IPS-18a (cell line): ENCODE results near the gene PPP4R4.

Experiments used
- H3K27ac ChIP-seq: one replicate; pipeline ENCODE4 v1.5.1; 2013; ENCODE audit warnings: low read length
- H3K27me3 ChIP-seq: one replicate; pipeline ENCODE4 v1.6.1; 2013; ENCODE audit warnings: mild to moderate bottlenecking, low read length; ENCODE audit not compliant: control insufficient read depth, insufficient read depth
- H3K36me3 ChIP-seq: one replicate; pipeline ENCODE4 v1.6.1; 2013; ENCODE audit warnings: low read depth, low read length; ENCODE audit not compliant: control insufficient read depth
- H3K4me1 ChIP-seq: one replicate; pipeline ENCODE4 v1.6.1; 2013; ENCODE audit warnings: low read depth, low read length; ENCODE audit not compliant: control insufficient read depth
- H3K4me3 ChIP-seq: one replicate; pipeline ENCODE4 v1.5.1; 2013; ENCODE audit warnings: low read length
- H3K9ac ChIP-seq: one replicate; pipeline ENCODE4 v1.6.1; 2013; ENCODE audit warnings: mild to moderate bottlenecking, low read length, moderate library complexity
- H3K9me3 ChIP-seq: one replicate; pipeline ENCODE4 v1.6.1; 2013; ENCODE audit warnings: low read depth, low read length; ENCODE audit not compliant: control insufficient read depth

The PPP4R4 gene

GRCh38 chr14:94173885-94174603, at the start of gene PPP4R4:
TSS of gene PPP4R4 (plus strand) at chr14:94174322. CDS start at chr14:94174466, 144 bp downstream.
- H3K9ac ChIP-seq, result peak within 1 kb of the TSS; percentile 60

GRCh38 chr14:94124582-94125377, 49.3 kb upstream of the PPP4R4 start:
- H3K9me3 ChIP-seq, result no peaks in the 10 kb centered on the region
- H3K9ac ChIP-seq, result no peak overlapping the region
- no peaks in the 10 kb centered on the region for H3K27me3 ChIP-seq
- peaks cover under 1% of the 10 kb centered on the region for H3K4me1 ChIP-seq
- H3K27ac ChIP-seq, result no peak overlapping the region
- H3K4me3 ChIP-seq, result no peak overlapping the region
- H3K36me3 ChIP-seq, result no peaks in the 10 kb centered on the region

More at GRCh38 chr14:94173885-94174603, at the start of gene PPP4R4:
- Histone ChIP-seq H3K36me3 (no peaks in the 10 kb centered on the region), H3K27ac (no peak within 1 kb of the TSS), H3K4me1 (peaks cover 20% of the 10 kb centered on the region), H3K4me3 (peak within 1 kb of the TSS; percentile 80), H3K9me3 (no peaks in the 10 kb centered on the region), H3K27me3 (peaks cover 32% of the 10 kb centered on the region)

- peaks cover 8% of the 10 kb centered on the region for H3K4me1 ChIP-seq
Observed at GRCh38 chr14:94125659-94126418, 48.3 kb upstream of the PPP4R4 start.

GRCh38 chr14:94126419-94126677, 47.8 kb upstream of the PPP4R4 start:
- no peaks in the 10 kb centered on the region for H3K36me3 ChIP-seq
- no peaks in the 10 kb centered on the region for H3K9me3 ChIP-seq
- no peak overlapping the region for H3K27ac ChIP-seq
- peaks cover 8% of the 10 kb centered on the region for H3K4me1 ChIP-seq
- no peak overlapping the region for H3K9ac ChIP-seq
- H3K27me3 ChIP-seq, result no peaks in the 10 kb centered on the region
- no peak overlapping the region for H3K4me3 ChIP-seq

More at GRCh38 chr14:94125659-94126418, 48.3 kb upstream of the PPP4R4 start:
- Histone ChIP-seq H3K9me3 (no peaks in the 10 kb centered on the region), H3K36me3 (no peaks in the 10 kb centered on the region), H3K9ac (no peak overlapping the region), H3K27me3 (no peaks in the 10 kb centered on the region), H3K27ac (no peak overlapping the region), H3K4me3 (no peak overlapping the region)

- H3K36me3 ChIP-seq, result no peaks in the 10 kb centered on the region
- no peak overlapping the region for H3K4me3 ChIP-seq
- H3K9me3 ChIP-seq, result no peaks in the 10 kb centered on the region
- H3K4me1 ChIP-seq, result peaks cover 8% of the 10 kb centered on the region
- no peak overlapping the region for H3K9ac ChIP-seq
- H3K27me3 ChIP-seq, result no peaks in the 10 kb centered on the region
- no peak overlapping the region for H3K27ac ChIP-seq
Observed at GRCh38 chr14:94126800-94127199, 47.3 kb upstream of the PPP4R4 start.

GRCh38 chr14:94127330-94127729, 46.8 kb upstream of the PPP4R4 start:
- H3K36me3 ChIP-seq, result no peaks in the 10 kb centered on the region
- peaks cover 8% of the 10 kb centered on the region for H3K4me1 ChIP-seq
- H3K9ac ChIP-seq, result no peak overlapping the region
- no peak overlapping the region for H3K27ac ChIP-seq
- H3K4me3 ChIP-seq, result no peak overlapping the region
- no peaks in the 10 kb centered on the region for H3K9me3 ChIP-seq
- H3K27me3 ChIP-seq, result no peaks in the 10 kb centered on the region

- Histone ChIP-seq H3K27ac (no peak overlapping the region), H3K4me3 (peak overlapping the region; percentile 81), H3K27me3 (no peaks in the 10 kb centered on the region), H3K9me3 (no peaks in the 10 kb centered on the region), H3K9ac (no peak overlapping the region), H3K36me3 (no peaks in the 10 kb centered on the region), H3K4me1 (peaks cover 8% of the 10 kb centered on the region)
Observed at GRCh38 chr14:94128216-94128839, 45.8 kb upstream of the PPP4R4 start.

- Histone ChIP-seq H3K36me3 (no peaks in the 10 kb centered on the region), H3K27me3 (no peaks in the 10 kb centered on the region), H3K4me3 (peak within 1 kb of the TSS; percentile 81), H3K4me1 (peaks cover 8% of the 10 kb centered on the region), H3K9me3 (no peaks in the 10 kb centered on the region), H3K27ac (no peak within 1 kb of the TSS), H3K9ac (peak within 1 kb of the TSS; percentile 6)
Observed at GRCh38 chr14:94129111-94129757, 44.9 kb upstream of the PPP4R4 start, which contains the start of gene IFI27L2. TSS of gene IFI27L2 (minus strand) at chr14:94129604. CDS start at chr14:94129564, 40 bp downstream.

- Histone ChIP-seq H3K27ac (no peak overlapping the region), H3K4me3 (peak overlapping the region; percentile 81), H3K36me3 (no peaks in the 10 kb centered on the region), H3K4me1 (peaks cover 8% of the 10 kb centered on the region), H3K27me3 (no peaks in the 10 kb centered on the region), H3K9me3 (no peaks in the 10 kb centered on the region), H3K9ac (peak overlapping the region; percentile 6)
Observed at GRCh38 chr14:94129758-94130414, 44.2 kb upstream of the PPP4R4 start.

GRCh38 chr14:94132285-94132887, 41.7 kb upstream of the PPP4R4 start:
- Histone ChIP-seq H3K4me1 (peaks cover 8% of the 10 kb centered on the region), H3K27me3 (no peaks in the 10 kb centered on the region), H3K9me3 (peaks cover 4% of the 10 kb centered on the region), H3K4me3 (no peak overlapping the region), H3K27ac (no peak overlapping the region), H3K9ac (no peak overlapping the region), H3K36me3 (no peaks in the 10 kb centered on the region)
